K562 (cell line): ENCODE results near the gene KIRREL1. TPM values are rescaled to one million over a fixed set of nuclear protein-coding genes. Genes with fewer than 3 reads are reported as not detected.

ENCODE experiments used
- ATAC-seq: fragments of 200-7000 bp; cut with Tn5 transposase; 3 replicates; pipeline ENCODE4 v1.9.1; 2020; ENCODE audit warnings: moderate library complexity
- BruUV-seq: library from RNA; stranded (reverse); fragments of 400-500 nt; replicated peaks from 2 replicates; lab custom pipeline; 2021; lab: Mats Ljungman, UMichigan
- CTCF ChIA-PET: fragments of 300-600 bp; formaldehyde crosslinking; extraction: SDS; loops from one replicate; lab custom pipeline; 2021; ENCODE audit warnings: low intra/inter-chr PET ratio; lab: Yijun Ruan, JAX
- POLR2A ChIA-PET: fragments of 300-600, 350-650 bp; sonication (Branson Sonifier 250); formaldehyde crosslinking; extraction: SDS; loops from one replicate; lab custom pipeline; 2021; ENCODE audit warnings: antibody characterized with exemption, inconsistent platforms; lab: Yijun Ruan, JAX
- DNase-seq, 4 experiments: peaks; one replicate each; pipeline versions ENCODE4 v3.0.0 to v3.0.0-alpha.2; 2011 to 2018; ENCODE audit warnings: low spot score in 3 of 4, mixed read lengths in 3 of 4; ENCODE audit errors: extremely low read depth in 1 of 4
- FAIRE-seq: peaks from 2 replicates; lab custom pipeline; 2011; peaks lifted over from hg19 to GRCh38; lab: Jason Lieb, UNC
- H2AFZ ChIP-seq: 2 replicates; pipeline ENCODE4 v1.6.0; 2011; ENCODE audit warnings: low read depth, low read length, control low read depth, inconsistent platforms
- H3K27ac ChIP-seq: fragments of 200-600 bp; 3 replicates; pipeline ENCODE4 v1.8.0; 2011; ENCODE audit warnings: low read depth, mild to moderate bottlenecking, control low read depth, inconsistent platforms, low read length, moderate library complexity, mixed read lengths; ENCODE audit errors: extremely low read depth
- H3K27me3 ChIP-seq, 2 experiments: fragments of 300-600 bp in 1 of 2; 2 replicates in 1 of 2; 3 replicates in 1 of 2; pipeline versions ENCODE4 v1.6.0 to v1.8.0; 2011; ENCODE audit warnings: inconsistent platforms in 2 of 2, low read length in 2 of 2, mild to moderate bottlenecking in 1 of 2, mixed read lengths in 1 of 2, moderate library complexity in 1 of 2; ENCODE audit not compliant: control insufficient read depth in 2 of 2, insufficient read depth in 2 of 2
- H3K36me3 ChIP-seq: fragments of 300-600 bp; 3 replicates; pipeline ENCODE4 v1.8.0; 2011; ENCODE audit warnings: mild to moderate bottlenecking, low read length, inconsistent platforms; ENCODE audit not compliant: control insufficient read depth, insufficient read depth
- H3K4me1 ChIP-seq, 2 experiments: fragments of 200-600 bp in 1 of 2; replicated peaks in 1 of 2; 2 replicates in 1 of 2; 3 replicates in 1 of 2; pipeline versions ENCODE4 v1.5.1 to v1.8.0; 2011; ENCODE audit warnings: inconsistent platforms in 2 of 2, low read length in 2 of 2, mild to moderate bottlenecking in 1 of 2, mixed read lengths in 1 of 2, moderate library complexity in 1 of 2; ENCODE audit not compliant: control insufficient read depth in 2 of 2, insufficient read depth in 2 of 2
- H3K4me2 ChIP-seq: 2 replicates; pipeline ENCODE4 v1.6.1; 2011; ENCODE audit warnings: low read length, control low read depth, inconsistent platforms, mixed read lengths; ENCODE audit not compliant: insufficient read depth
- H3K4me3 ChIP-seq: fragments of 200-600 bp; sonication (generic), shearing (Covaris generic); 2 replicates; pipeline ENCODE4 v1.5.1; 2016; ENCODE audit warnings: control low read depth, inconsistent platforms
- H3K79me2 ChIP-seq: fragments of 200-600 bp; 3 replicates; pipeline ENCODE4 v1.8.0; 2011; ENCODE audit warnings: low read length, inconsistent platforms; ENCODE audit not compliant: control insufficient read depth, insufficient read depth
- H3K9ac ChIP-seq, 2 experiments: 2 replicates each; pipeline versions ENCODE4 v1.6.0 to v1.6.1; 2011; ENCODE audit warnings: low read depth in 2 of 2, low read length in 2 of 2, control low read depth in 1 of 2, inconsistent platforms in 1 of 2, mild to moderate bottlenecking in 1 of 2, mixed read lengths in 1 of 2; ENCODE audit not compliant: insufficient read depth in 1 of 2
- H3K9me1 ChIP-seq: one replicate; pipeline ENCODE4 v1.6.0; 2011; ENCODE audit warnings: inconsistent platforms, mild to moderate bottlenecking, low read length, moderate library complexity; ENCODE audit not compliant: control insufficient read depth, insufficient read depth
- H3K9me3 ChIP-seq: replicated peaks from 2 replicates; pipeline ENCODE4 v1.5.1; 2011; ENCODE audit warnings: low read depth, low read length, inconsistent platforms; ENCODE audit not compliant: control insufficient read depth, insufficient read depth
- H4K20me1 ChIP-seq: replicated peaks from 2 replicates; pipeline ENCODE4 v1.6.1; 2011; ENCODE audit warnings: low read length, inconsistent platforms, mixed read lengths; ENCODE audit not compliant: control insufficient read depth, insufficient read depth
- C11orf30 ChIP-seq: fragments of 450-650 bp; IDR thresholded peaks from 2 replicates; pipeline ENCODE4 v1.6.1; 2016; ENCODE audit warnings: low read depth, mild to moderate bottlenecking
- COPS2 ChIP-seq: fragments of 450-650 bp; conservative IDR thresholded peaks from 2 replicates; pipeline ENCODE4 v1.6.1; 2016; ENCODE audit warnings: mild to moderate bottlenecking, moderate library complexity
- SMARCC2 ChIP-seq: fragments of 450-650 bp; IDR thresholded peaks from 2 replicates; pipeline ENCODE4 v1.6.1; 2017; ENCODE audit warnings: antibody characterized with exemption, moderate library complexity, mild to moderate bottlenecking, low read depth
- SP2 ChIP-seq: IDR thresholded peaks from 2 replicates; pipeline ENCODE4 v1.6.1; 2011; ENCODE audit warnings: mild to moderate bottlenecking, low read depth, low read length, moderate library complexity; ENCODE audit not compliant: poor library complexity, severe bottlenecking; ENCODE audit errors: extremely low read depth
- ZBTB11 ChIP-seq, 3 experiments: fragments of 200-800 bp in 1 of 3; fragments of 250-450 bp in 1 of 3; fragments of 450-650 bp in 1 of 3; sonication (Bioruptor Pico) in 1 of 3; sonication (Bioruptor generic) in 1 of 3; formaldehyde crosslinking in 1 of 3; IDR thresholded peaks; 2 replicates each; pipeline versions ENCODE4 v1.6.1 to v1.8.0; 2016 to 2022; ENCODE audit warnings: mild to moderate bottlenecking in 2 of 3, missing genetic modification characterization in 2 of 3, missing compliant biosample characterization in 1 of 3, moderate library complexity in 1 of 3
- ZFX ChIP-seq: sonication (generic); formaldehyde crosslinking; IDR thresholded peaks from 2 replicates; pipeline ENCODE4 v1.8.0; 2022; ENCODE audit warnings: mild to moderate bottlenecking, missing genetic modification reagents, moderate library complexity
- WGBS: fragments of 100-300 bp; shearing (Covaris generic); methylation state at CpG from one replicate; pipeline ENCODE4 v1.1.6; 2016; ENCODE audit warnings: low coverage, mixed read lengths; ENCODE audit not compliant: insufficient coverage; ENCODE audit errors: missing lambda C conversion rate; 5-methylcytosine and 5-hydroxymethylcytosine counted together
- in situ Hi-C: fragments of 300-500 bp; cut with MboI; formaldehyde crosslinking; loops from 4 replicates; pipeline ENCODE4 v1.15.0; 2018; ENCODE audit warnings: inconsistent platforms, mixed read lengths
- intact Hi-C: fragments of 100-400 bp; cut with micrococcal nuclease; formaldehyde crosslinking; loops from 2 replicates; pipeline ENCODE4 v1.14.2; 2022
- polyA plus RNA-seq, 8 experiments: library from polyadenylated mRNA; depleted of rRNA in 4 of 8; stranded (reverse) in 5 of 8; unstranded in 3 of 8; fragments of >200 nt; fragmentation: Nextera tagmentation in 2 of 8; fragmentation: Illumina TruSeq in 1 of 8; extraction: Ambion mirVana in 2 of 8; extraction: Trizol in 1 of 8; gene quantifications; 2 replicates each; pipeline versions ENCODE4 v1.2.1 to v1.2.3, GENCODE V29; 2011 to 2014; ENCODE audit warnings: inconsistent platforms in 1 of 8, missing spikeins in 1 of 8
- total RNA-seq, 7 experiments: library from RNA; depleted of rRNA in 6 of 7; stranded (reverse); fragments of >200 nt in 6 of 7; fragmentation: Illumina TruSeq in 2 of 7; extraction: Trizol in 2 of 7; gene quantifications; 2 replicates each; pipeline versions ENCODE4 v1.2.1 to v1.2.3, GENCODE V29; 2011 to 2021; ENCODE audit warnings: low replicate concordance in 1 of 7

The KIRREL1 gene
- total and polyA plus RNA-seq, 9 of the 15 experiments (the other 6 are each of a cell fraction or from before 2014, with no cell fraction given) = under 0.01 to 0.22 (median 0.03) TPM; not detected in 3

GRCh38 chr1:157988002-157988401 is 5.4 kb upstream of the KIRREL1 start:
- Histone ChIP-seq H3K9me1 (no peaks in the 10 kb centered on the region), H3K36me3 (no peaks in the 10 kb centered on the region), H4K20me1 (peaks cover 7% of the 10 kb centered on the region; the same call in 1 of the 2 replicates), H3K4me1 (no peaks in the 10 kb centered on the region), H3K27me3 (peaks cover 0 to 16% of the 10 kb centered on the region in 2 experiments; a peak in 3 of 5 replicates), H3K4me3 (no peak overlapping the region), H2AFZ (no peak overlapping the region), H3K79me2 (no peaks in the 10 kb centered on the region), H3K27ac (no peak overlapping the region), H3K4me2 (no peak overlapping the region), H3K9me3 (no peaks in the 10 kb centered on the region), H3K9ac (no peak overlapping the region)
- BruUV-seq = no TSS peak
- ChIA-PET CTCF (no interaction called here), POLR2A (no interaction called here)
- no peak for TF ChIP-seq SMARCC2
- TF ChIP-seq ZBTB11 (CRISPR knock-in tag; IDR thresholded peaks at IDR 0.05) = no peak
- TF ChIP-seq ZFX (CRISPR knock-in tag) = no peak
- TF ChIP-seq C11orf30 = no peak
- no peak for TF ChIP-seq SP2
- no peak for TF ChIP-seq COPS2
- intact Hi-C loops (no loop called here), in situ Hi-C loops (no loop called here)
- WGBS = 0% methylated on average over 3 of the region's 3 CpGs
- FAIRE-seq = no peak
- no peak for ATAC-seq
- DNase-seq = no peak
